ENCODE data around the gene CYP21A2.
"Not testable (repeated sequence)": the region's sequence is repeated elsewhere in the genome, so short reads cannot be mapped to it uniquely, and the experiment has no call there.

Gene CYP21A2

DNA sequence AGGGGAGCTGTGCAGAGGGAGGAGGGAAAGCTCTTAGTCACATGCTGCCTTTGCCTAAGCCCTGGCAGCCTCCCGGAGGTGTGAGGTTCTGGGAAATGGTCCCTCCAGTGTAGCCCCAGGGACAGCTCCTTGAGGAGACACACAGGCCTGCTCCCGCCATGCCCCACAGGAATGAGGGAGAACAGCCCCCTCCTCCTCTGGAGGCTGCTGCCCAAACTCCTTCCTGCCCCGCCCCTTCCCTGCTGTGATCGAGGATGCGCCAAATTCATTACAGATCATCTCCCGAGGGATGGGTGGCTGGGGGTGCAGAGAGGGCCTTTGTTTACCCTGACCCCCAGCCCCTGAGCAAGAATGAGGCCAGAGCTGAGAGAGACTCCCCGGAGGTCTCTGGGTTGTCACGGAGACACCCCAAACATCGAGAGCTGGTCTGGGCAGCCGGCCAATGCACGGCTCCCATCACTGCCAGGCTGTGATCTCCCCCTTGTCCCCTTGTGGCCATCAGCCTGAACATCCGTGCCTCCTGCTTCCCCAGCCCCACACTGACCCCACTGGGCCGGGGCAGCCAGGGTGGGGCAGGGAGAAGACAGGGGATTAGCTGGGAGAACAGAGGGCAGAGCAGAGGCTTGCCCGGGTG lies 8.4 kb downstream of the CYP21A2 start:
- Histone ChIP-seq H3K36me3 (ENCODE audit: control insufficient read depth in 1 of 2, insufficient read depth in 2 of 2, low read length in 2 of 2) (peaks cover 0 to 5% of the 10 kb centered on the region in 2 donors), H3K9me3 (ENCODE audit: control insufficient read depth in 1 of 2, low read length in 2 of 2) (no peaks in the 10 kb centered on the region), H3K4me1 (ENCODE audit: control insufficient read depth in 1 of 2, insufficient read depth in 2 of 2, low read length in 2 of 2) (peaks cover 14 to 25% of the 10 kb centered on the region in 2 donors), H3K27me3 (ENCODE audit: low read depth, low read length) (no peaks in the 10 kb centered on the region), H3K4me3 (ENCODE audit: low read depth in 1 of 2, low read length in 2 of 2) (no peak overlapping the region), H3K27ac (ENCODE audit: low read length) (peak overlapping the region; percentile 51)

GRCh38 chr6:32047084-32047478 lies 8.9 kb downstream of the CYP21A2 start:
- peaks cover 14 to 25% of the 10 kb centered on the region in 2 donors for H3K4me1 ChIP-seq (ENCODE audit: control insufficient read depth in 1 of 2, insufficient read depth in 2 of 2, low read length in 2 of 2)
- H3K9me3 ChIP-seq (ENCODE audit: control insufficient read depth in 1 of 2, low read length in 2 of 2), result no peaks in the 10 kb centered on the region
- H3K36me3 ChIP-seq (ENCODE audit: control insufficient read depth in 1 of 2, insufficient read depth in 2 of 2, low read length in 2 of 2), result peaks cover 0 to 5% of the 10 kb centered on the region in 2 donors
- no peak overlapping the region for H3K4me3 ChIP-seq (ENCODE audit: low read depth in 1 of 2, low read length in 2 of 2)
- H3K27me3 ChIP-seq (ENCODE audit: low read depth, low read length), result no peaks in the 10 kb centered on the region
- peak overlapping the region; percentile 62 for H3K27ac ChIP-seq (ENCODE audit: low read length)

DNA sequence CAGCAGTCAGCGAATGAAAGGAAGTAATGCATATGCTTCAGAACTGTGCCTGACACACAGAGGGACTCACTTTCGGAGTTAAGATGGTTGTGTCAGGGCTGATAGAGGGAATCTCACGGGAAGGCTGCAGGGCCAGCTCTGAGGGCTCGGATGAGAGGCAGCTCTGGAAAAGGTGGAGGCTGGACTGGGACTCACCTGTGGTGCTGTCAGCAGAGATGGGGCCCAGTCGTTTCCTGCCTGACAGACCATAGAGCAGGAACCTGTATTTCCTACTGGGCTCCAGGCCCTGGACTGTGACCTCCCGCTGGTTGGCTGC lies 9.3 kb downstream of the CYP21A2 start:
- Histone ChIP-seq H3K27ac (ENCODE audit: low read length) (peak overlapping the region; percentile 62), H3K27me3 (ENCODE audit: low read depth, low read length) (no peaks in the 10 kb centered on the region), H3K36me3 (ENCODE audit: control insufficient read depth in 1 of 2, insufficient read depth in 2 of 2, low read length in 2 of 2) (peaks cover 0 to 5% of the 10 kb centered on the region in 2 donors)

DNA sequence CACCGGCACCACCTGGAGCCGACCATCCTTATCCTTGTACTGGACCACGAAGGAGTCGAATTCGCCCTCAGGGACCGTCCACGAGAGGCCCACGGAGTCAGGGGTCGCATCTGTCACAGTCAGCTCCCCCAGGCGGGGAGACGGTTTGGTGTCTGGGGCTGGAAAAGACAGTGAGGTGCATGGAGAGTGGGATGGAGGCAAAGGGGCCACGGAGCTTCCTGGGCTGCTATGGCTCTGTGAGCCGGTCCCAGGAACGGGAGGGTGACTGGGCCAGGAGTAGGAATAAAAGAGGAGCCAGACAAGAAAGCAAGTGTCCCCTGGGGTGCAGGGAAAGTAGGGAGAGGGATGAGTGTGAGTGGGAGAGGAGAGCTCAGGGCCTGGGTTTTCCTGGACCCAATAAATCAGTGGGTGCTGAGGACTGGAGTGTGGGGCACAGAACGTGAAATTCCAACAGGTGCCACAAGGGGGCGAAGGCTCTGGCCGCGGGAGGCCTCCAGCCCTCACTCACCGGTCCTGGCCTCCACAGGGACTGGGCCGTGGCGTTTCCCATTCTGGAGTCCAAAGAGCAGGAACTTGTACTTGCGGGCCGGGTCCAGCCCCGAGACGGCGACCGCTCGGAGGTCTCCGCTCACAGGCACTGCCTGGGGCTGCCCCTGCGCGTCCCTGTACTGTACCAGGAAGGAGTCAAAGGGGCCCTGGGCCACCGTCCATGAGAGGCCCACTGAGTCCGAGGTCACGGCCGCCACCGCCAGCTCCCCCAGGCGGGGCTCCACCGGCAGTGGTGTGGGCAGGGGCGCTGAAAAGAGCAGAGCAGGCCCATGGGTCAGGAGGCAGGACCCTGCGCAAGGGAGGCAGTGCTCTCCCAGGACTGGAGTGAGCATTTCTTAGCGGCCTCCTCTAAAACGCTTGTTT lies 9.9 kb downstream of the CYP21A2 start:
- Histone ChIP-seq H3K4me1 (ENCODE audit: control insufficient read depth in 1 of 2, insufficient read depth in 2 of 2, low read length in 2 of 2) (peaks cover 14 to 25% of the 10 kb centered on the region in 2 donors), H3K36me3 (ENCODE audit: control insufficient read depth in 1 of 2, insufficient read depth in 2 of 2, low read length in 2 of 2) (peaks cover 0 to 5% of the 10 kb centered on the region in 2 donors), H3K4me3 (ENCODE audit: low read depth in 1 of 2, low read length in 2 of 2) (no peak overlapping the region), H3K9me3 (ENCODE audit: control insufficient read depth in 1 of 2, low read length in 2 of 2) (no peaks in the 10 kb centered on the region), H3K27me3 (ENCODE audit: low read depth, low read length) (no peaks in the 10 kb centered on the region), H3K27ac (ENCODE audit: low read length) (peak overlapping the region; percentile 62)

More for the DNA sequence above, 9.3 kb downstream of the CYP21A2 start:
- H3K4me1 ChIP-seq (ENCODE audit: control insufficient read depth in 1 of 2, insufficient read depth in 2 of 2, low read length in 2 of 2), result peaks cover 14 to 25% of the 10 kb centered on the region in 2 donors
- H3K4me3 ChIP-seq (ENCODE audit: low read depth in 1 of 2, low read length in 2 of 2), result no peak overlapping the region
- no peaks in the 10 kb centered on the region for H3K9me3 ChIP-seq (ENCODE audit: control insufficient read depth in 1 of 2, low read length in 2 of 2)

DNA sequence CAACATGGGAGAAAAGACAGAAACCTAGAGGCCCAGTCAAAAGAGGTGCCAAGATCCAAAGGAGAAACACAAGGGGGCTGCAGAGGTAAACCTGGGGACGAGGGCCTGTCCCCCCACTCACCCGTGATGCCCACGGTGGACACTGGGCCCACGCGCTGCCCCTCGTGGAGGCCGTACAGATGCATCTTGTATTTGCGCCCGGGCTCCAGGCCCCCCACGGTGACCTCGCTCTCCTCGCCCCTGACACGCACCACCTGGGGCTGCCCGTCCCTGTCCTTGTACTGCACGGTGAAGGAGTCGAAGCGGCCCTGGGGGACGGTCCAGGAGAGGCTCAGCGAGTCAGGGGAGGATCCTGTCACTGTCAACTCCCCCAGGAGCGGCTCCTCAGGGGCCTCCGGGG lies 10.9 kb downstream of the CYP21A2 start:
- not testable (repeated sequence) for H3K36me3 ChIP-seq (ENCODE audit: control insufficient read depth in 1 of 2, insufficient read depth in 2 of 2, low read length in 2 of 2); H3K27ac ChIP-seq (ENCODE audit: low read length)
- peaks cover 14 to 25% of the 10 kb centered on the region in 2 donors for H3K4me1 ChIP-seq (ENCODE audit: control insufficient read depth in 1 of 2, insufficient read depth in 2 of 2, low read length in 2 of 2)

DNA sequence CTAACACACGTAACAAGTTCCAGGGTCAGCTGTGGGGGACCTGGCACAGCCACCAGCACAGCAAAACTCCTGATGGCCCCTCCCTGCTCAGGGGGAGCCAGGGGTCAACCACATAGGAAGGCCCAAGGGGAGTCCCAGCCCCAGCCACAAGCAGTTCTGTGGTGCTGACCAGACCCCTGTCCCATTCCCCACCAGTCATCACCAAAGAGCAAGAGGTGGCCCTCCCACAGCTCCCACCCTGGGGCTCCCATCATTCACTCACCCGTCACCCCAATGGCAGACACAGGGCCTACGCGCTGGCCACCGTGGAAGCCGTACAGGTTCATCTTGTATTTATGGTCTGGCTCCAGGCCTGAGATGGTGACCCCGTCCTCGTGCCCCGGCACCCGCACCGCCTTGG lies 11.5 kb downstream of the CYP21A2 start:
- H3K36me3 ChIP-seq (ENCODE audit: control insufficient read depth in 1 of 2, insufficient read depth in 2 of 2, low read length in 2 of 2); H3K27ac ChIP-seq (ENCODE audit: low read length); H3K9me3 ChIP-seq (ENCODE audit: control insufficient read depth in 1 of 2, low read length in 2 of 2); H3K27me3 ChIP-seq (ENCODE audit: low read depth, low read length); H3K4me3 ChIP-seq (ENCODE audit: low read depth in 1 of 2, low read length in 2 of 2): not testable (repeated sequence)
- H3K4me1 ChIP-seq (ENCODE audit: control insufficient read depth in 1 of 2, insufficient read depth in 2 of 2, low read length in 2 of 2), result peaks cover 14 to 25% of the 10 kb centered on the region in 2 donors

More for the DNA sequence above, 10.9 kb downstream of the CYP21A2 start:
- not testable (repeated sequence) for H3K4me3 ChIP-seq (ENCODE audit: low read depth in 1 of 2, low read length in 2 of 2); H3K9me3 ChIP-seq (ENCODE audit: control insufficient read depth in 1 of 2, low read length in 2 of 2); H3K27me3 ChIP-seq (ENCODE audit: low read depth, low read length)

GRCh38 chr6:32050562-32050961 lies 12.3 kb downstream of the CYP21A2 start:
- Histone ChIP-seq H3K4me1 (ENCODE audit: control insufficient read depth in 1 of 2, insufficient read depth in 2 of 2, low read length in 2 of 2) (peaks cover 14 to 25% of the 10 kb centered on the region in 2 donors), H3K27ac (ENCODE audit: low read length) (no peak overlapping the region), H3K9me3 (ENCODE audit: control insufficient read depth in 1 of 2, low read length in 2 of 2) (no peaks in the 10 kb centered on the region), H3K4me3 (ENCODE audit: low read depth in 1 of 2, low read length in 2 of 2) (no peak overlapping the region), H3K36me3 (ENCODE audit: control insufficient read depth in 1 of 2, insufficient read depth in 2 of 2, low read length in 2 of 2) (peaks cover 0 to 9% of the 10 kb centered on the region in 2 donors), H3K27me3 (ENCODE audit: low read depth, low read length) (no peaks in the 10 kb centered on the region)

GRCh38 chr6:32052626-32053025 lies 14.4 kb downstream of the CYP21A2 start:
- H3K27me3 ChIP-seq (ENCODE audit: low read depth, low read length); H3K4me3 ChIP-seq (ENCODE audit: low read depth in 1 of 2, low read length in 2 of 2); H3K27ac ChIP-seq (ENCODE audit: low read length); H3K9me3 ChIP-seq (ENCODE audit: control insufficient read depth in 1 of 2, low read length in 2 of 2): not testable (repeated sequence)
- peaks cover 3 to 11% of the 10 kb centered on the region in 2 donors for H3K36me3 ChIP-seq (ENCODE audit: control insufficient read depth in 1 of 2, insufficient read depth in 2 of 2, low read length in 2 of 2)
- peaks cover 1 to 10% of the 10 kb centered on the region in 2 donors for H3K4me1 ChIP-seq (ENCODE audit: control insufficient read depth in 1 of 2, insufficient read depth in 2 of 2, low read length in 2 of 2)

DNA sequence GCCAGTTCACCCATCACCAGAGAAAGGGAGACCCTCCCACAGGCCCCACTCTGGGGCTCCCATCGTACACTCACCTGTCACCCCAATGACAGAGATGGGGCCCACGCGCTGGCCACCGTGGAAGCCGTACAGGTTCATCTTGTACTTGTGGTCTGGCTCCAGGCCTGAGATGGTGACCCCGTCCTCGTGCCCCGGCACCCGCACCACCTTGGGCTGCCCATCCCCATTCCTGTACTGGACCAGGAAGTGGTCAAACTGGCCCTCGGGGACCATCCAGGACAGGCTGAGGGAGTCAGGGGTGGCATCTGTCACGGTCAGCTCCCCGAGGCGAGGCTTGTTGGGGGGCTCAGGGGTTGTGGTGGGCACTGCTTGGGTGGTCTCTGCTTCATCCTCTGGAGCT lies 15.1 kb downstream of the CYP21A2 start:
- peaks cover 7 to 13% of the 10 kb centered on the region in 2 donors for H3K36me3 ChIP-seq (ENCODE audit: control insufficient read depth in 1 of 2, insufficient read depth in 2 of 2, low read length in 2 of 2)
- H3K9me3 ChIP-seq (ENCODE audit: control insufficient read depth in 1 of 2, low read length in 2 of 2), result not testable (repeated sequence)

GRCh38 chr6:32055756-32056155 lies 17.5 kb downstream of the CYP21A2 start:
- not testable (repeated sequence) for H3K9me3 ChIP-seq (ENCODE audit: control insufficient read depth in 1 of 2, low read length in 2 of 2); H3K4me1 ChIP-seq (ENCODE audit: control insufficient read depth in 1 of 2, insufficient read depth in 2 of 2, low read length in 2 of 2); H3K27me3 ChIP-seq (ENCODE audit: low read depth, low read length); H3K4me3 ChIP-seq (ENCODE audit: low read depth in 1 of 2, low read length in 2 of 2); H3K27ac ChIP-seq (ENCODE audit: low read length)
- H3K36me3 ChIP-seq (ENCODE audit: control insufficient read depth in 1 of 2, insufficient read depth in 2 of 2, low read length in 2 of 2), result peaks cover 7 to 10% of the 10 kb centered on the region in 2 donors

More for the DNA sequence above, 15.1 kb downstream of the CYP21A2 start:
- not testable (repeated sequence) for H3K4me1 ChIP-seq (ENCODE audit: control insufficient read depth in 1 of 2, insufficient read depth in 2 of 2, low read length in 2 of 2); H3K4me3 ChIP-seq (ENCODE audit: low read depth in 1 of 2, low read length in 2 of 2); H3K27ac ChIP-seq (ENCODE audit: low read length); H3K27me3 ChIP-seq (ENCODE audit: low read depth, low read length)

GRCh38 chr6:32056254-32056653 lies 18.0 kb downstream of the CYP21A2 start:
- no peaks in the 10 kb centered on the region for H3K27me3 ChIP-seq (ENCODE audit: low read depth, low read length)
- no peak overlapping the region for H3K27ac ChIP-seq (ENCODE audit: low read length)
- H3K4me1 ChIP-seq (ENCODE audit: control insufficient read depth in 1 of 2, insufficient read depth in 2 of 2, low read length in 2 of 2), result peaks cover 0 to 1% of the 10 kb centered on the region in 2 donors
- H3K36me3 ChIP-seq (ENCODE audit: control insufficient read depth in 1 of 2, insufficient read depth in 2 of 2, low read length in 2 of 2), result peaks cover 7 to 10% of the 10 kb centered on the region in 2 donors
- H3K4me3 ChIP-seq (ENCODE audit: low read depth in 1 of 2, low read length in 2 of 2), result no peak overlapping the region
- H3K9me3 ChIP-seq (ENCODE audit: control insufficient read depth in 1 of 2, low read length in 2 of 2), result no peaks in the 10 kb centered on the region
